Measurements from ENCODE around the gene RAB33A. TPM values are rescaled to one million over a fixed set of nuclear protein-coding genes. Genes with fewer than 3 reads are reported as not detected.
A peak's percentile ranks its signal among the peaks of the same experiment; 100 is the strongest.

Gene RAB33A
- polyA plus RNA-seq, 2 of the 4 experiments (the other 2 are of a cell fraction), result 0.31 to 0.32 TPM

DNA sequence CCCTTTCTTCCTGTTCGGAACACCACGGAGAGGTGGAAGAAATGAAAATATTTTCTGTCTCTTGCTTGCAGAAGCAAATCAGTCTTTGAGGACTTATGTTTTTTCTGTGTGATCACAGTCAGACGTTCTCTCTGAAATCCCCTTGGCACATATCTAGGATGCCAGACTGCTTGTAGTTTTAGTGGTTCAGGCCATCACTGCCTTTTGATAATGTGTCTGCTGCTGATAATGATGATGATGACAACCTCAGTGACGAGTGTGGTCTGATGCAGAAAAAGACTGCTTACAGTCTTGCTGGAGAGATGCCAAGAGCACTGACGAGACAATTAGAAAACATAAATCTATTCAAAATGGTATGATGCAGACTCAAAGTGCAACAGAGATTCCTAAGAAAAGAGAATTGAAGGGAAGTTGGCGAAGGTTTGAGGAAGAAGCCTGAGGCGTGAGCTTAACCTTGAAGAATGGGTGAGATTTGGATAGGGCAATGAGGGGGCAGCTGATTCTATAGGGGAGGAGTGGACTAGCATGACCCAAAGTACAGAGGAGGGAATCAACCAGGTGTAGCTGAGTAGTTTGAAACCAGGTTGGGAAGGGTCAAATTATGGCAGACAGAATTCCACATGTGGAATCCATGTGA lies 7.9 kb downstream of the RAB33A start:
- WGBS (ENCODE audit: missing lambda C conversion rate), result 70% methylated on average over 7 of the region's 7 CpGs
- no peak overlapping the region for H3K27ac ChIP-seq
- ChIA-PET POLR2A (no interaction called here), CTCF (interaction anchor here (1.1 to 1.5 kb wide), 4 partner anchors 9 to 119 kb away, joined by 3 to 6 read pairs (median 4); no protein-coding TSS in a partner anchor)
- H3K4me1 ChIP-seq, result peaks cover 5% of the 10 kb centered on the region; the same call in 1 of the 3 replicates
- no peak overlapping the region for H3K4me2 ChIP-seq
- H3K9me3 ChIP-seq, result no peaks in the 10 kb centered on the region
- H3K4me3 ChIP-seq, result no peak overlapping the region
- peak; percentile 51 for FAIRE-seq
- TF ChIP-seq HOXA7 (CRISPR knock-in tag; IDR thresholded peaks at IDR 0.05) (no peak), FOSB (CRISPR knock-in tag; IDR thresholded peaks at IDR 0.05) (no peak)
- ATAC-seq, result no peak
- no peak for DNase-seq (ENCODE audit: low read depth in 1 of 2, low spot score in 1 of 2)

DNA sequence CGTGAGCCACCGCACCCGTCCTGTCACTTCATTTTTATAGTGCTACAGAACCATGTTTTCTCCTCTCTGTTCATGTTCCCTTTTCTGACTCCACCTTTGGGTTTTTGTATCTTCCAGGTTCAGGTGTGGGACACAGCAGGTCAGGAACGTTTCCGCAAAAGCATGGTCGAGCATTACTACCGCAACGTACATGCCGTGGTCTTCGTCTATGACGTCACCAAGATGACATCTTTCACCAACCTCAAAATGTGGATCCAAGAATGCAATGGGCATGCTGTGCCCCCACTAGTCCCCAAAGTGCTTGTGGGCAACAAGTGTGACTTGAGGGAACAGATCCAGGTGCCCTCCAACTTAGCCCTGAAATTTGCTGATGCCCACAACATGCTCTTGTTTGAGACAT lies 12.4 kb downstream of the RAB33A start:
- CTCF ChIA-PET, result interaction anchor here (1.1 kb wide), 1 partner anchor 105 kb away, joined by 3 read pairs; no protein-coding TSS in a partner anchor

GRCh38 chrX:130184857-130185256 lies 13.1 kb downstream of the RAB33A start:
- ATAC-seq (no peak), FAIRE-seq (no peak), DNase-seq (ENCODE audit: low read depth in 1 of 2, low spot score in 1 of 2) (no peak)
- Histone ChIP-seq H3K4me3 (no peak overlapping the region), H3K9me3 (no peaks in the 10 kb centered on the region), H3K4me1 (no peaks in the 10 kb centered on the region), H3K4me2 (no peak overlapping the region), H3K27ac (no peak overlapping the region)
- WGBS (ENCODE audit: missing lambda C conversion rate), result 0% methylated on average over 2 of the region's 2 CpGs
- ChIA-PET POLR2A (no interaction called here), CTCF (interaction anchor here (1.1 kb wide), 1 partner anchor 106 kb away, joined by 3 read pairs; no protein-coding TSS in a partner anchor)
- TF ChIP-seq JUNB (IDR thresholded peaks at IDR 0.05), result no peak
- TF ChIP-seq EHMT2 (IDR thresholded peaks at IDR 0.05; ENCODE audit: low read depth), result no peak
- TF ChIP-seq KDM5A (IDR thresholded peaks at IDR 0.05), result no peak
- no peak for TF ChIP-seq MAZ (IDR thresholded peaks at IDR 0.05; ENCODE audit: borderline replicate concordance, low read depth, low read length)
- no peak for TF ChIP-seq CHD2 (IDR thresholded peaks at IDR 0.05; ENCODE audit: low read length, partially characterized antibody)
- no peak for TF ChIP-seq POLR2A (IDR thresholded peaks at IDR 0.05; ENCODE audit: low read length)
- TF ChIP-seq, protein P1, sequence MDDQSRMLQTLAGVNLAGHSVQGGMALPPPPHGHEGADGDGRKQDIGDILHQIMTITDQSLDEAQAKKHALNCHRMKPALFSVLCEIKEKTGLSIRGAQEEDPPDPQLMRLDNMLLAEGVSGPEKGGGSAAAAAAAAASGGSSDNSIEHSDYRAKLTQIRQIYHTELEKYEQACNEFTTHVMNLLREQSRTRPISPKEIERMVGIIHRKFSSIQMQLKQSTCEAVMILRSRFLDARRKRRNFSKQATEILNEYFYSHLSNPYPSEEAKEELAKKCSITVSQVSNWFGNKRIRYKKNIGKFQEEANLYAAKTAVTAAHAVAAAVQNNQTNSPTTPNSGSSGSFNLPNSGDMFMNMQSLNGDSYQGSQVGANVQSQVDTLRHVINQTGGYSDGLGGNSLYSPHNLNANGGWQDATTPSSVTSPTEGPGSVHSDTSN (IDR thresholded peaks at IDR 0.05), result no peak
- TF ChIP-seq HEYL (CRISPR knock-in tag; IDR thresholded peaks at IDR 0.05), result no peak
- TF ChIP-seq MYC (IDR thresholded peaks at IDR 0.05; ENCODE audit: borderline replicate concordance, low read length), result no peak

More for the DNA sequence above, 12.4 kb downstream of the RAB33A start:
- DNase-seq (ENCODE audit: low read depth in 1 of 2, low spot score in 1 of 2) (no peak), ATAC-seq (no peak), FAIRE-seq (no peak)
- H3K4me3 ChIP-seq, result no peak overlapping the region
- no peak overlapping the region for H3K27ac ChIP-seq
- POLR2A ChIA-PET, result no interaction called here
- no peaks in the 10 kb centered on the region for H3K4me1 ChIP-seq
- no peaks in the 10 kb centered on the region for H3K9me3 ChIP-seq
- 94% methylated on average over 11 of the region's 11 CpGs for WGBS (ENCODE audit: missing lambda C conversion rate)
- no peak overlapping the region for H3K4me2 ChIP-seq
- TF ChIP-seq CBX2 (IDR thresholded peaks at IDR 0.05; ENCODE audit: borderline replicate concordance, low read depth), result no peak
- TF ChIP-seq ATOH8 (CRISPR knock-in tag; IDR thresholded peaks at IDR 0.05; ENCODE audit: low read depth), result no peak

GRCh38 chrX:130186651-130187050 lies 14.9 kb downstream of the RAB33A start:
- no peak overlapping the region for H3K27ac ChIP-seq
- ChIA-PET POLR2A (no interaction called here), CTCF (interaction anchor here (0.8 to 1.5 kb wide), 7 partner anchors 11 to 581 kb away, joined by 3 to 5 read pairs (median 3); no protein-coding TSS in a partner anchor)
- WGBS (ENCODE audit: missing lambda C conversion rate), result 55% methylated on average over 3 of the region's 4 CpGs
- H3K9me3 ChIP-seq, result no peaks in the 10 kb centered on the region
- FAIRE-seq (no peak), ATAC-seq (no peak), DNase-seq (ENCODE audit: low read depth in 1 of 2, low spot score in 1 of 2) (no peak)
- H3K4me2 ChIP-seq, result no peak overlapping the region
- TF ChIP-seq KDM1A (IDR thresholded peaks at IDR 0.05; ENCODE audit: low read depth), result no peak
- no peak for TF ChIP-seq FOSB (CRISPR knock-in tag; IDR thresholded peaks at IDR 0.05)
- TF ChIP-seq ATOH8 (CRISPR knock-in tag; IDR thresholded peaks at IDR 0.05; ENCODE audit: low read depth), result no peak
- no peak for TF ChIP-seq HDAC2 (IDR thresholded peaks at IDR 0.05)
- no peak for TF ChIP-seq HOXA7 (CRISPR knock-in tag; IDR thresholded peaks at IDR 0.05)
- TF ChIP-seq RNF2 (IDR thresholded peaks at IDR 0.05; ENCODE audit: borderline replicate concordance, low read depth), result no peak
- TF ChIP-seq POLR2A (IDR thresholded peaks at IDR 0.05; ENCODE audit: low read length), result no peak
- no peak for TF ChIP-seq GATA3 (IDR thresholded peaks at IDR 0.05; ENCODE audit: borderline replicate concordance)
- TF ChIP-seq BHLHE40 (IDR thresholded peaks at IDR 0.05; ENCODE audit: low read depth, low read length), result no peak
- TF ChIP-seq, protein P1 (IDR thresholded peaks at IDR 0.05), result no peak
- no peak for TF ChIP-seq RFX5 (IDR thresholded peaks at IDR 0.05)
- TF ChIP-seq, protein P2, sequence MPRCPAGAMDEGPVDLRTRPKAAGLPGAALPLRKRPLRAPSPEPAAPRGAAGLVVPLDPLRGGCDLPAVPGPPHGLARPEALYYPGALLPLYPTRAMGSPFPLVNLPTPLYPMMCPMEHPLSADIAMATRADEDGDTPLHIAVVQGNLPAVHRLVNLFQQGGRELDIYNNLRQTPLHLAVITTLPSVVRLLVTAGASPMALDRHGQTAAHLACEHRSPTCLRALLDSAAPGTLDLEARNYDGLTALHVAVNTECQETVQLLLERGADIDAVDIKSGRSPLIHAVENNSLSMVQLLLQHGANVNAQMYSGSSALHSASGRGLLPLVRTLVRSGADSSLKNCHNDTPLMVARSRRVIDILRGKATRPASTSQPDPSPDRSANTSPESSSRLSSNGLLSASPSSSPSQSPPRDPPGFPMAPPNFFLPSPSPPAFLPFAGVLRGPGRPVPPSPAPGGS (IDR thresholded peaks at IDR 0.05), result no peak
- no peak for TF ChIP-seq NPAS2 (CRISPR knock-in tag; IDR thresholded peaks at IDR 0.05; ENCODE audit: borderline replicate concordance)
- no peak for TF ChIP-seq TFCP2L1 (CRISPR knock-in tag; IDR thresholded peaks at IDR 0.05)
- no peak for TF ChIP-seq RCOR1 (IDR thresholded peaks at IDR 0.05; ENCODE audit: low read depth, low read length)
- no peak for TF ChIP-seq EP300 (IDR thresholded peaks at IDR 0.05)
- TF ChIP-seq NFE2L2 (conservative IDR thresholded peaks at IDR 0.05; ENCODE audit: low read length), result no peak
- no peak for TF ChIP-seq ESRRA (IDR thresholded peaks at IDR 0.05; ENCODE audit: borderline replicate concordance, low read length)
- no peaks in the 10 kb centered on the region for H3K4me1 ChIP-seq
- no peak overlapping the region for H3K4me3 ChIP-seq
